Effector CD4-positive, alpha-beta T cell (primary cell): ENCODE results near the gene ARHGEF7.

Experiments
- DNase-seq: peaks from one replicate; pipeline ENCODE4 v3.0.0-alpha.2; 2020

Gene ARHGEF7

DNA sequence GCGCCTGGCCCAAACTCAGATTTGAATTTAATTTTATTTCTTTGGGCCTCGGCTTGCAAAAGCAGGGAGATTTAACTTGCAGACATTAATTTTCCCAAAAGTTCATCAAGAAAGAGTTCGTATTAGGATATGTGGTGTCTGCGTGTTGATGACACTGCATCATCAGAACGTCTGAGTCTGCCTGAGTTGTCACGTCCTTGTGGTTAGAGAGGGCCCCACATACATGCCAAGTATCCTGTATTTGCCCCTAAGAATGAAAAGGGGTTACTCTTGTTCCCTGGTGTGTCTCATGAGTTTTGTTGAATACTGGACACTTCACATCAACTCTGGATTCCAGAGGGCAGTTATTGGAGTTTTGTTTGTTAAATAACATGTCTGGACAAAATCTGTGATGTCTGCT is 199.7 kb downstream of the ARHGEF7 start:
- no peak for DNase-seq

DNA sequence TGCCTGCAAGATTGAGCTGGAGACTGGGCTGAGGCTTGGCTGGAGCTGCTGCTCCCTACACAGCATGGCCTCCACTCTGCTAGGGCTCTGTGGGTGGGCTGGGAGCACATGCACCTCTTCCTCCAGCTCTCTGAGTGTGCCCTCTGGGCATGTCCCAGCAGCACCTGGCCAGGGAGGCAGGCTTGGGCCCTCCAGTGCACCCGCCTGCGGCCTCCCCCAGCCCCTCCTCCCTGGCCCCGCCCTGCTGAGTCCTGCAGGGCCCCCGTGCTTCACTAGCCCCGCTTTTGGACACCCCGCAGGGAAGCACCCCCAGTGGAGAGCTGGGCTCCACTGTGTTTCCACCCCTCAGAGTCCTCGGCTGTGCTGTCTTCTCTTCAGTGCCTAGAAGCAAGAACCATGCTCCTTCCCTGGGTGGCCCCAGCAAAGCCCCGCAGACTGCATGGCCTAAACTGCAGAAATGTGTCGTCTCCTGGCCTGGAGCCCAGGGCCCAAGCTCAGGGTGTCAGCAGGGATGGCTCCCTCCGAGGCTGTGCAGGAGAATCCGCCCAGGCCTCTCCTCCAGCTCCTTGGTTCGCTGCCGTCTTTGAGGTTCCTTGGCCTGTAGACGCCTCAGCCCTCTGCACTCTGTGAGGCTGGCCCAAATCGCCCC is 200.4 kb downstream of the ARHGEF7 start:
- no peak for DNase-seq

DNA sequence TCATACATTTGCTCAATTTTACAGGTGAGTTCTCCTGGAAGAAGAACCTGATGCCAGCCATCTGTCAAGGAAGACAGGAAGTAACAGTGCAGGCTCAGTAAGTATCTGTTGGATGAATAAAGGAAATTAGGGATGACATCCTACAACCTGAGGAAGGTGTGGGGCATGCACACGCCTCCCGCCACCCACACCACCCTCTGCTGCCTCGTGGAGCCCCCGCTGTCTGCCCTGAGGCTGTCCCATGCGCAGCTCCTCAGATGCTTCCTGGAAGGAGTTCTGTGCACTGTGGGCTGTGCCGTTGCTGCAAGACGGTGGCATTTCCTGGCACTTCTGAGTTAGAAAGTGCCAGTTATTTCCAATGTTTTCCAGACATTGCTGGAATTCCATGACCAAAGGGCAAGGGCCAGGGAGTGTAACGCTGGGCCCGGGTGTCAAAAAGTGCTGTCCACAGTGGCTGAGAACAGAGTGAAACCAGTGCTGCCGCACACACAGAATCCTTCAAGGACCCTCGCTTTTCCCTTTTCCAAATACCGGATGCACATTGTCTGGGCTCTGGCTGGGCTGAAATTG is 201.1 kb downstream of the ARHGEF7 start:
- DNase-seq: no peak

DNA sequence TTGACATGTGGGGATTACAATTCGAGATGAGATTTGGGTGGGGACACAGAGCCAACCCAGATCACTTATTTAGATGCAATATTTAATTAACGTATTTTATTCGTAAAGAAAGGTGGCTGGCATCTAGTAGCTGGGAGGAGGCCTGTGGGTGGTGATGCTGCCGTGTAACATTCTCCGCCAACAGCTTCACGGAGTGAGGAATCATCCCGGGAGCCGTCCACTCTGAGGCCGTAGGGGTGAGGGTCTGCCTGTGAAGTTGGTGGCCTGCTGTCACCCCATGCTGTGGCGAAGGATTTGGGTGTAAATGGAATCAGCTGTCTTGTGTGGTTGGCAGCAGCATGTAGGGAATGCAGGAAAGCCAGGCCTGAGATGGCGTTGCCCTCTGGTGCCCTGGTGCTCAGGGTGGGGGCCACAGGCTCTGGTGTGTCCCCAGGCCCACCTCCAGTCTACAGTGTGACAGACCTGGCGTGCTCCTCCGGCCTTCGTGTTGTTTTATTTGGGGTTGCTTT is 202.0 kb downstream of the ARHGEF7 start:
- DNase-seq: no peak

DNA sequence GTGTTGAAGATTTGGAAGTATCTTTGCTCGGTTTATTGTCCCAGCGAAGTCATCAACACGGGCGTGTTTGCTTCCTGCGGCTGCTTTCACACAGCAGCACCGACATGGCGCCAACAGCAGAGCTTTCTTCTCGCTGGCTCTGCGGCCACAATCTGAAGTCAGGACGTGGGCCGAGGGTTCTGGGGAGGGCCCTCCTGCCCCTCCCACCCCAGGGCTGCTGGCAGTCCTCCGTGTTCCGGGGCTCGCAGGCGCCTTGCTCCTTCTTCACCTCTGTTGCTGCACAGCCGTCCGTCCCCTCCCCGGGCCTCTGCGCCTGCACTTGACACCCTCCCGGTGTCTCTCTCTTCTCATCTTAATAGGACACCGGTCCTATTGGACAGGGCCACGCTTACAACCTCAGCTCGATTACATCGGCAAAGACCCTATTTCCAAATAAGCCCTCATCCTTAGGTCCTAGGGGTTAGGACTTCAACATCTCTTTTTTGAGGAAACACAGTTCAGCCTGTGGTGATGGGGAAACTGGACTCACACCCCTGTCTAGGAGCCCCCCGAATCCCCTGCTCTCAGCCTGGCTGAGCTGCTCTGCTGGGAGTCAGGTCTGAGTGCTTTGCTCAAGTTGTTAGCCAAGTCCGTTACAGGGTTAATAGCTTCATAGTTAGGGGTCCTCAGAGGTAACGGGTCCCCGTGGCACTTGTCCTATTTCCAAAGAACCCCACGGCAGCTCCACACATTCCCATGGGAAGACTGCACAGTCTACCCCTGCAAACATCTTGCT is 202.6 kb downstream of the ARHGEF7 start:
- no peak for DNase-seq

DNA sequence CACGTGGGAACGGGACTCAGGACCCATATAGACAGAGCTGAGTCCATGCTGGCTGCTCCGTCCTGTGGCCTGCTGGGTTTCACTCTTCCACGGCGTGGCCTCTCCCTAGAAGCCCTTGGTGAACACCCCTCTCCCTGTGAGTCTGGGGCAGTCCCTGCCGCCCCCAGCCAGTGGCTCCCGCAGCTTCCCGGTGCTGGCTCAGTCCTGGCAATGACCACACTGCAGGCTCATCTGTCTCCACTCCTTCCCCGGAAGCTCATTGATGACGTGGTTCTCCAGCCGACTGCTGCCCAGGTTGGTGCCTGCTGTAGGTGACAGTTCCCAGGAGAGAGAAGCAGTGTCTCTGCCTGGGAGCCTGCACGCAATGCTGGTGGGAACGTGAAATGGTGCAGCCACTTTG is 203.3 kb downstream of the ARHGEF7 start:
- DNase-seq: no peak

GRCh38 chr13:111319521-111319920 is 204.4 kb downstream of the ARHGEF7 start:
- DNase-seq: no peak

DNA sequence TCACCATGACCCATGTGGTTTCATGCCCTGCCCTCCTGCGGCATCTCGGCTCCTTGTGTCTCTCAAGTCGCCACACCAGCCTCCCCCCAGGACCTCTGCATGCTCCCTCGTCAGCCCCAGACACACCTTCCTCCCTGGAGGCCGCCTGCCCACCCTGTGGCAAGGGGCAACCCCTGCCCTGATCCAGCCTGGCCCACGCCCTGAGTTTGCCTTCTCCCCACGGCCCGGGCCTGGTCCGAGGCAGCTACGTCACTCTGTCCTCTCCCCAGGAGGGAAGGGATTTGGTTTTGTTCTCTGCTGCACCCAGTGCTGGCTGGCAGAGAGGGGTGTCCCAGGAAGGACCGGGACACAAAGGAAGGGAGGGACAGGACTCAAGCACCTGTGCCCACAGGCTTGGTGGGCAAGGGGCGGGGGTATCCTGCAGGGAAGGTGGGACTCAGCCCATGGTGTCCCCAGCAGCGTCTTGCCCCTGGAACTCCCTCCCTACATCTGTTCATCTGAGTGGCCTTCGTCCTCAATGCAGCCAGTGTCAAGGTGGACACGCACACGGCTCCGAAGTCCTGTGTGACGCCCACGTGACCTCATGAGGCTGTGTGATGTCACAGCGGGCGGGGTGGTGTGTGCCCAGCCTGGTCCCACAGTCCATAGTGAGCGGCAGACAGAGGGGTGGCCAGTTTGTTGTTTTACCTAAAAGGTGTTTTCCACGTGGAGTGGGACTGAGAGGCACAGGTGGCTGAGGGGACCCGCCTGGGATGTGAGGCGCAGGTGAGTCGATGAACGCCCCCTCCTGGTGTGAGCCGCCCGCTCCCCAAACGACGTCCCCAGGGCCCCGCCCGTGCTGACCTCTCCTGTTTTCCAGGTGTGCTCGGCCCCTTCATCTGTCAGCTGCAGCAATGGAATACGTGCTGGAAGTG is 205.1 kb downstream of the ARHGEF7 start, which contains the start of gene TEX29:
Gene TEX29, plus strand, starts transcription at position 645 of the 914 bp plus-strand sequence. Its CDS starts 249 bp downstream, at position 894.
- DNase-seq: no peak

- DNase-seq: no peak
These were observed 207.1 kb downstream of the ARHGEF7 start for GRCh38 chr13:111322001-111322915.

DNA sequence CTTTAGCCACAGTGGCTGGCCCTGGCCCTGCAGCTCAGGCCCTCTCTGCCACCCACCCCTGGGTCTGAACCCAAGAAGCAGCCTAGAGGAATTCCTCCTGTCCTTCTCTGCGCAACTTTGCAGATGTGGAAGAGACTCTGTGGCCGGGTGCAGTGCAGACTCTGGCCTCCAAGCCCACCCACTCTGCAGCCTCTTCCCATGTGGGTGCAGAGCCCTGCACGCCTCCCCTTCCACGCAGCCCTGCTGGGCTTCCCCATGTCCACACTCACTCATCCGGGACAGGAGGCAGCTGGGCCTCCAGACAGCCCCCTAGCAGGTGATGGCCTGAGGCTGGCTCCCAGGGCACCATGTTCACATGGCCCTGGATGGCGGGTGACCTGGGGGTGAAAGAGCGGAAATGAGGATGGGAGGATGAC is 207.8 kb downstream of the ARHGEF7 start:
- DNase-seq: no peak

DNA sequence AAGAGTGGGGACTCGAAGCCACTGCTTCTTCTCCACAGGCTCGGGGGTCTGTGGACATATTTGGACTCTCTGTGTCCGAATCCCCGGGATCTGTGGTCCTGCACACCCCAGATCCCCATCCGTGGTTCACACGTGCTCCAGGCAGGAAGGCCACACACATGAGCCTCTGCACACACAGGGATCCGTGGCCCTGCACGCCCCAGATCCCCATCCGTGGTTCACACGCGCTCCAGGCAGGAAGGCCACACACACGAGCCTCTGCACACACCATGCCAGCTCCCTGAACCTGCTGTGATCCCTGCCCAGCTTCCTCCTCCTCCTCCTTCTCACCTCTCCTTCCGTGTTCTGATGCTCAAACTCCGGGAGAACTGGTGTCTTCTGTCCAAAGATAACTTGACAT is 208.4 kb downstream of the ARHGEF7 start:
- DNase-seq: no peak

DNA sequence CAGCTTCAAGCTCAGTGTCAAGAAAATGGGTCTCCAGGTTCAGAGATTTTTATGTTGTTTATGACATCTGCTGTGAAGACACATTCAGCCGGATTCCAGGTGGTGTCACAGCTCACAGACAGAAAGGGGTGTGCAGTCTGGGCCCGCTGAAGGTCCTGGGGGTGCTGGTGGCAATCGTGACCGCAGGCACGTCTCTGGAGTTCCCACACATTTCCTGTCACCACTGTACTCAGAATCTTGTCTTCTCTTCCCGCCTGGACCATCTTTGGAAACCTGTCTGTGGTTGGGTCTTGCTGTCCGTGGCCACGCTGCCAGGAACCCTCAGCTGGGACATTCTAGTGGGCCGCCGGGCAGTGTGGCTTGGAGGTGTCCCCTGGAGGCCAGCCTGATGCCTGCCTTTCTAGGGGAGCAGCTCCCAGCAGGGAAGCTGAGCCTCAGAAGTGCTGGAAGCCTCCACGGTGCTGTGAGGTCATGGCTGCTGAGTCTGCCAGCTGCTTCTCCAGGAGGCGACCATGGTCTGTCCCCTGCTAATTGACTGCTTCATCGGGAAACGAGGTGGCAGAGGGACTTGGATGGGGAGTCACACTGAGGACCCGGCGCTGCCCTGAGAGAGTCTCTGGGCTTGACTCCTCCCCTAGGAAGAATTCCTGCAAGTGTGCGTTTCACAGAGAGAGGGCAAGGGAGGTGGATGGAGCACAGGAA is 209.0 kb downstream of the ARHGEF7 start:
- DNase-seq: no peak

DNA sequence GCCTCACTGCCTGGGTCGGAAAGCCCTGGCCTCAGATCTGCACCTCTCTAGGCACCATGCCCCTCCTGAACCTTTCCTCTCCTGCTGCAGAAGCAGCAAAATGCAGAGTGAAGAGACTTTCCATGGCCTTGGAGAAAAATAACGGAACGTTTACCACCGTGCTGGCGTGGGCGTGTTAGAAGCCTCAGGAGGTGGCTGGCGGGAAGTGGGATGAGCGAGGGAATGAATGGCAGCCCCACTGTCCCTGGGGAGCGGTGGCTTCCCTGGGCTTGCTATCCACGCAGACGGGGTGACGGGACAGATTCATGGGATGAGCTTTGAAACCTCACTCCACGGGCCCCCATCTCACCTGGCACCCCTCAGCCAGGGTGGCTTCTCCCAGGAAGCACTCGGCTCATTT is 209.6 kb downstream of the ARHGEF7 start:
- no peak for DNase-seq

DNA sequence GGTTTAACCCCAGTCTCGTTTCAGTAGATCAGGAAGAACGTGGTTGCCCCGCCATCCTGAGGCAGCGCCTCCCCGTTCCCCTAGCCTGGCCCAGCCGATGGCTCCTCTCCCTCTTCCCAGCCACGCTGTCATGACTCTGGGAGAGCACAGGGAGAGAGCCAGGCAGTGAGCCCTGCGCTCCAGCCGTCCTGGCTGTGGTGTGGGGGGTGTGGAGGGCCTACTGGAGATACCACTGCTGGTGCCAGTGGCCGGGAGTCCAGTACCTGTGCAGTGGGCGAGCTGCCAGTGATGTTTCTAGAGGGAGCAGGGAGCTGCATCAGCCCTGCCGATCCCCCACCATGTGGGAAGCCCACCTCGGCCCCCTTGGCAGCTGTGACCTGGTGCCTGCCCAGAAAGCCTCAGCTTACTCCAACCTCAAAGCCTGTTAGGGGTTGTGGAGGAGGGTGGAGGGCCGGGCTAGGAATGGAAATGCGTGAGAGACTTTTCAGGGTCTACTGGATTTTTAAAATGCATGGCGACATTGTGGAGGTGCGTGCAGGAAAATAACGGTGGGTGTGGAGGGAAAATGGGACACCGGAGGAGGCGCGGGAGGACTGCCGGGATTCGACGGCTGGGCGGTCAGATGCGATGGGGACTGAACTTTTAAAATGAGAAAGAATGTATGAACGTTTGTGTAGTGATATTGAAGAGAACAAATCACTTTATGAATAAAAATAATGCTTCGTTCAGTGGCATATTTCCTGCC is 210.2 kb downstream of the ARHGEF7 start:
- DNase-seq: no peak

GRCh38 chr13:111325941-111326620 is 211.0 kb downstream of the ARHGEF7 start:
- no peak for DNase-seq

- no peak for DNase-seq
These were observed 211.5 kb downstream of the ARHGEF7 start for GRCh38 chr13:111326621-111326965.

DNA sequence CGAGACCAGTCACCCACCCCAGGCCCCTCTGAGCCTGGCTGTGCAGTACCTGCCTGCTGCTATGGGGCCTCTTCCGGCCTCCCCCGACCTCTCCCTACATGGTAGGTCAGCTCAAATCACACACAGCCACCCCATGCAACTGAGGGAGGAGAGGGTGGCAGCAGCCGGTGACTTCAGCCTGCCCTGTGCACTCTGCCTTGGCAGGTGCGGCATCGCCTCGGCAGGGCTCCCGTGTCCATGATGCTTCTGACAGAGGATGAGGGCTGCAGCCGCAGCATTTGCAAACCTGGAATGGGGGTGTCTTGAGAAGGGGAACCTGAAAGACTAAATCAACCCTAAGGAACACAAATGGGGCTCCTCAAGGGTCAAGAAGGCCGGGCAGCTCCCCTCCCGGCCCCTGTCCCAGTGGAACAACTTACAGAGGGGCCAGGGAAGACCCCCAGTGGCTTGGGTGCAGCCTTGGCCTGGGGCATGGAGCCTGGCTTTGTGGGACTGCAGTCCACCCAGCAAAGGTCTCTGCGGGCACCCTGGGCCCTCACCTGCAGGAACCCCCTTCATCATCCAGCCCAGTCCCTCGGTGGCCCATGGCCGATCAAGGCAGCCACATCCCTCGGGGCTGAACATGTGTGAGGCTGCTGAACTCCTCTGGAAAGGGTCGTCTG is 212.0 kb downstream of the ARHGEF7 start:
- DNase-seq: no peak

- no peak for DNase-seq
These were observed 212.8 kb downstream of the ARHGEF7 start for GRCh38 chr13:111327730-111328573.
